Heart left ventricle (tissue), 16 donors: ENCODE data around the gene EHMT1. TPM values are rescaled to one million over a fixed set of nuclear protein-coding genes. Genes with fewer than 3 reads are reported as not detected.

ENCODE experiments used
- ATAC-seq, 4 donors: fragments of 200-7000 bp; cut with Tn5 transposase; one replicate each; pipeline ENCODE4 v1.9.1; 2020 to 2022; ENCODE audit warnings: moderate library complexity in 4 of 4, mild to moderate bottlenecking in 3 of 4, moderate number of reproducible peaks in 1 of 4
- DNase-seq, 5 donors: peaks; one replicate each; pipeline ENCODE4 v3.0.0-alpha.2; 2020
- H3K27ac ChIP-seq, 12 donors: fragments of 200-600 bp; sonication (generic) in 4 of 12; one replicate each; pipeline versions ENCODE4 v1.5.0 to v1.8.0; 2016 to 2022; ENCODE audit warnings: mild to moderate bottlenecking in 2 of 12
- H3K27me3 ChIP-seq, 9 donors: fragments of 200-600 bp; sonication (generic) in 2 of 9; one replicate each; pipeline versions ENCODE4 v1.5.1 to v1.8.0; 2016 to 2022; ENCODE audit warnings: mild to moderate bottlenecking in 3 of 9
- H3K36me3 ChIP-seq, 9 donors: fragments of 200-600 bp; sonication (generic) in 2 of 9; one replicate each; pipeline versions ENCODE4 v1.5.0 to v1.8.0; 2018 to 2022; ENCODE audit warnings: mild to moderate bottlenecking in 2 of 9
- H3K4me1 ChIP-seq, 12 donors: fragments of 200-600 bp; sonication (generic) in 4 of 12; one replicate each; pipeline versions ENCODE4 v1.5.0 to v1.8.0; 2016 to 2022; ENCODE audit warnings: mild to moderate bottlenecking in 3 of 12
- H3K4me3 ChIP-seq, 12 donors: fragments of 200-600 bp; sonication (generic) in 4 of 12; one replicate each; pipeline versions ENCODE4 v1.5.0 to v1.8.0; 2017 to 2022; ENCODE audit warnings: mild to moderate bottlenecking in 9 of 12, moderate library complexity in 4 of 12
- H3K9me3 ChIP-seq, 12 donors: fragments of 200-600 bp; sonication (generic) in 4 of 12; one replicate each; pipeline versions ENCODE4 v1.5.0 to v1.8.0; 2016 to 2022; ENCODE audit warnings: mild to moderate bottlenecking in 1 of 12
- CTCF ChIP-seq, 12 donors: fragments of 200-600 bp; sonication (generic) in 4 of 12; IDR thresholded peaks; one replicate each; pipeline versions ENCODE4 v1.5.0 to v1.8.0; 2018 to 2022; ENCODE audit warnings: antibody characterized with exemption in 12 of 12, mild to moderate bottlenecking in 5 of 12
- POLR2A ChIP-seq, 2 donors: fragments of 450-650 bp; IDR thresholded peaks; one replicate each; pipeline ENCODE4 v1.6.1; 2017; ENCODE audit warnings: antibody characterized with exemption in 2 of 2, mild to moderate bottlenecking in 2 of 2, moderate library complexity in 2 of 2
- WGBS, 4 donors: extraction: QIAGEN DNeasy Blood & Tissue Kit in 2 of 4; methylation state at CpG; one replicate each; pipeline versions ENCODE4 v1.1.5 to v1.1.7; 2013 to 2018; 5-methylcytosine and 5-hydroxymethylcytosine counted together
- intact Hi-C, 10 donors: fragments of 100-400 bp; cut with DNase I; formaldehyde crosslinking; loops; one replicate each; pipeline versions ENCODE4 v1.11.1 to v1.14.2; 2022
- polyA plus RNA-seq, 2 donors: library from polyadenylated mRNA; stranded (reverse); fragments of 200-250 nt; gene quantifications; one replicate each; pipeline ENCODE4 v1.2.3, GENCODE V29; 2013
- total RNA-seq, 9 donors: library from RNA; depleted of rRNA in 2 of 9; stranded (reverse); fragments of >200 nt in 2 of 9; fragmentation: NEBNext Ultra II Directional in 3 of 9; extraction: Animal tissue kit (Norgen Biotek cat#: 25700) in 3 of 9; gene quantifications; one replicate each; pipeline versions ENCODE4 v1.1.0 to v1.2.4, GENCODE V29; 2016 to 2023
- donor health status: ischemic (EF 13 %, LVEDD 7.1; RV severe dilation, severe dysfunction).
- donor health status: healthy with polysubstance abuse.
- donor health status: DM: no; HTN: yes; CAD: no.
- donor health status: DM: no; HTN: no; CAD: no.
- donor health status: ischemic (EF 25% LVEDD 6.9; RV normal size, moderate dysfunction).
- donor health status: ischemic (EF 25% LVEDD 5.7; RV mildly dilated, moderate dysfunction).
- donor health status: healthy.
- donor health status: DM: yes; HTN: yes; CAD: no.
- donor health status: ischemic (EF 35%, LVEDD 5.7; RV mildly dilated, moderate dysfunction).
- donor health status: nonischemic (EF 11% LVEDD 7.7; RV severe dilation, severe dysfunction).
- donor health status: DM: yes; HTN: yes; CAD: no.
- donor health status: PGD.
- donor health status: ischemic (EF 29% LVEDD 5.4; RV normal size, mild dysfunction).
- donor health status: nonischemic (EF 23%, LVEDD 6.1; RV moderate dilation, normal function).

EHMT1 gene
- total and polyA plus RNA-seq, 11 donors = 24.5 to 55.9 (median 28.9) TPM

- ATAC-seq = no peak
- Histone ChIP-seq H3K4me1 (peaks cover 0 to 23% (median 3%) of the 10 kb centered on the region in 12 donors), H3K4me3 (no peak overlapping the region), H3K9me3 (peaks cover 0 to 12% (median 3%) of the 10 kb centered on the region in 12 donors), H3K36me3 (peaks cover 0 to 82% (median 60%) of the 10 kb centered on the region in 9 donors), H3K27ac (no peak overlapping the region), H3K27me3 (no peaks in the 10 kb centered on the region)
- no peak for DNase-seq
- 96 to 97% (median 97%) methylated on average over 11 of the region's 11 CpGs for WGBS, 4 donors
- TF ChIP-seq CTCF (IDR thresholded peaks at IDR 0.05) = no peak
- no peak for TF ChIP-seq POLR2A (IDR thresholded peaks at IDR 0.05)
- intact Hi-C loops = no loop called here
These were observed 140.3 kb downstream of the EHMT1 start for GRCh38 chr9:137759117-137759516.

- 91 to 95% (median 94%) methylated on average over 23 to 24 of the region's 24 CpGs for WGBS, 4 donors
- Histone ChIP-seq H3K27me3 (no peaks in the 10 kb centered on the region), H3K4me1 (peaks cover 0 to 23% (median 3%) of the 10 kb centered on the region in 12 donors), H3K36me3 (peaks cover 0 to 82% (median 60%) of the 10 kb centered on the region in 9 donors), H3K4me3 (no peak overlapping the region), H3K9me3 (peaks cover 0 to 11% (median 3%) of the 10 kb centered on the region in 12 donors), H3K27ac (no peak overlapping the region)
- intact Hi-C loops = loop anchor here in 1 of 10 donors (10.0 kb wide), 1 partner anchor 85 kb away; no protein-coding TSS in a partner anchor
- no peak for TF ChIP-seq CTCF (IDR thresholded peaks at IDR 0.05)
- no peak for TF ChIP-seq POLR2A (IDR thresholded peaks at IDR 0.05)
- DNase-seq (no peak), ATAC-seq (no peak)
These were observed 141.0 kb downstream of the EHMT1 start for GRCh38 chr9:137759649-137760321.

- peaks cover 0 to 5% (median 1%) of the 10 kb centered on the region in 12 donors for H3K9me3 ChIP-seq
- intact Hi-C loops = loop anchor here in 1 of 10 donors (10.0 kb wide), 1 partner anchor 86 kb away; no protein-coding TSS in a partner anchor
- 96 to 97% (median 96%) methylated on average over 12 of the region's 12 CpGs for WGBS, 4 donors
- H3K27ac ChIP-seq = no peak overlapping the region
- ATAC-seq = no peak
- TF ChIP-seq CTCF (IDR thresholded peaks at IDR 0.05) (no peak), POLR2A (IDR thresholded peaks at IDR 0.05) (no peak)
- H3K27me3 ChIP-seq = no peaks in the 10 kb centered on the region
- peaks cover 0 to 23% (median 3%) of the 10 kb centered on the region in 12 donors for H3K4me1 ChIP-seq
- peaks cover 0 to 82% (median 59%) of the 10 kb centered on the region in 9 donors for H3K36me3 ChIP-seq
- no peak for DNase-seq
- no peak overlapping the region for H3K4me3 ChIP-seq
These were observed 141.6 kb downstream of the EHMT1 start for GRCh38 chr9:137760426-137760825.

DNA sequence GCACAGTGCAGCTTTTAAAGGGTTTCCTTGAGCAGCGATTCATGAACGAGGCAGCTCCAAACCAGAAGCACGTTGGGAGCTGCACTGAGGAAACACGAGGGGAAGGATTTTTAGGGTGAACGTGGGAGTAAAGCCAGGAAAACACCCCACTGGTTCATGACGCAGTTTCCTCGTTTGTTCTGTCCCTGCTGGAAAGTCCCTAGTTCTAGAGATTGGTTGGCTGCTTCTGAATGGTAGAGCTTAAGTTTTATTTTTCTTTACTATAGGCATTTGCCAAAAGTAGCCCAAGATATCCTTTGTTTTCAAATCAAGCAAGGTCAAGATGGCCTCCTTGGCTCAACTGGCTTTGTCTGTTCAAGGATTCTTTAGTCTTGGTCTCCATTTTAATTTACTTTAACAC, 142.2 kb downstream of the EHMT1 start:
- Histone ChIP-seq H3K4me3 (no peak overlapping the region), H3K27me3 (no peaks in the 10 kb centered on the region), H3K27ac (peak overlapping the region in 1 of 12 donors; percentile 60), H3K9me3 (no peaks in the 10 kb centered on the region), H3K36me3 (peaks cover 0 to 80% (median 62%) of the 10 kb centered on the region in 9 donors), H3K4me1 (peaks cover 0 to 23% (median 3%) of the 10 kb centered on the region in 12 donors)
- WGBS, 4 donors = 61 to 82% (median 69%) methylated on average over 7 of the region's 7 CpGs
- no peak for DNase-seq
- intact Hi-C loops = loop anchor here in 1 of 10 donors (10.0 kb wide), 1 partner anchor 86 kb away; no protein-coding TSS in a partner anchor
- TF ChIP-seq POLR2A (IDR thresholded peaks at IDR 0.05) = no peak
- TF ChIP-seq CTCF (IDR thresholded peaks at IDR 0.05) = no peak
- no peak for ATAC-seq
